GM10266 (cell line): ENCODE results near the gene ATP2A3.

Experiments
- DNase-seq: peaks from one replicate; pipeline ENCODE4 v3.0.0; 2012; ENCODE audit errors: extremely low spot score
- TF ChIP-seq, protein P1 (sequence below): IDR thresholded peaks from 2 replicates; pipeline ENCODE4 v1.5.1; 2012; ENCODE audit warnings: mild to moderate bottlenecking, low read depth; ENCODE audit not compliant: control insufficient read depth, insufficient read depth; ENCODE audit errors: missing control alignments

ATP2A3 gene

DNA sequence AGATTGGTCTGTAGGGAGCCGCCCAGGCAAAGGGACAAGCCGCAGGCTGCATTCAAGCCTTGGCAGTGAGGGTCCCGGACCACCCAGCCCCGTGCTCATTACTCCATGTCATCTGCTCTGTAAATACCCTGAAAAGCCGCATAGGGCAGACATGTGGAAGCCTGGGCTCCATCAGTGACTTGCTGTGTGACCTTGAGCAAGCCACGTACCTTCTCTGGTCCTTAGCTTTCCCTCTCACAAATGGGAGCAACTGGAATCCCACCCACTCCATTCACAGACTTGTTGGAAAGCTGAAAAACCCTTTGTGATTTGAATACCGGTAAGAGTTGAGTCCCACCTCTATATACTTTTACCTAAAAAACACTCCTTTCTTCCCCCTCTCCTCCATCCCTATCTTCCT, 83.3 kb downstream of the ATP2A3 start:
- no peak for DNase-seq
- TF ChIP-seq, protein P1, sequence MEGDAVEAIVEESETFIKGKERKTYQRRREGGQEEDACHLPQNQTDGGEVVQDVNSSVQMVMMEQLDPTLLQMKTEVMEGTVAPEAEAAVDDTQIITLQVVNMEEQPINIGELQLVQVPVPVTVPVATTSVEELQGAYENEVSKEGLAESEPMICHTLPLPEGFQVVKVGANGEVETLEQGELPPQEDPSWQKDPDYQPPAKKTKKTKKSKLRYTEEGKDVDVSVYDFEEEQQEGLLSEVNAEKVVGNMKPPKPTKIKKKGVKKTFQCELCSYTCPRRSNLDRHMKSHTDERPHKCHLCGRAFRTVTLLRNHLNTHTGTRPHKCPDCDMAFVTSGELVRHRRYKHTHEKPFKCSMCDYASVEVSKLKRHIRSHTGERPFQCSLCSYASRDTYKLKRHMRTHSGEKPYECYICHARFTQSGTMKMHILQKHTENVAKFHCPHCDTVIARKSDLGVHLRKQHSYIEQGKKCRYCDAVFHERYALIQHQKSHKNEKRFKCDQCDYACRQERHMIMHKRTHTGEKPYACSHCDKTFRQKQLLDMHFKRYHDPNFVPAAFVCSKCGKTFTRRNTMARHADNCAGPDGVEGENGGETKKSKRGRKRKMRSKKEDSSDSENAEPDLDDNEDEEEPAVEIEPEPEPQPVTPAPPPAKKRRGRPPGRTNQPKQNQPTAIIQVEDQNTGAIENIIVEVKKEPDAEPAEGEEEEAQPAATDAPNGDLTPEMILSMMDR: no peak

DNA sequence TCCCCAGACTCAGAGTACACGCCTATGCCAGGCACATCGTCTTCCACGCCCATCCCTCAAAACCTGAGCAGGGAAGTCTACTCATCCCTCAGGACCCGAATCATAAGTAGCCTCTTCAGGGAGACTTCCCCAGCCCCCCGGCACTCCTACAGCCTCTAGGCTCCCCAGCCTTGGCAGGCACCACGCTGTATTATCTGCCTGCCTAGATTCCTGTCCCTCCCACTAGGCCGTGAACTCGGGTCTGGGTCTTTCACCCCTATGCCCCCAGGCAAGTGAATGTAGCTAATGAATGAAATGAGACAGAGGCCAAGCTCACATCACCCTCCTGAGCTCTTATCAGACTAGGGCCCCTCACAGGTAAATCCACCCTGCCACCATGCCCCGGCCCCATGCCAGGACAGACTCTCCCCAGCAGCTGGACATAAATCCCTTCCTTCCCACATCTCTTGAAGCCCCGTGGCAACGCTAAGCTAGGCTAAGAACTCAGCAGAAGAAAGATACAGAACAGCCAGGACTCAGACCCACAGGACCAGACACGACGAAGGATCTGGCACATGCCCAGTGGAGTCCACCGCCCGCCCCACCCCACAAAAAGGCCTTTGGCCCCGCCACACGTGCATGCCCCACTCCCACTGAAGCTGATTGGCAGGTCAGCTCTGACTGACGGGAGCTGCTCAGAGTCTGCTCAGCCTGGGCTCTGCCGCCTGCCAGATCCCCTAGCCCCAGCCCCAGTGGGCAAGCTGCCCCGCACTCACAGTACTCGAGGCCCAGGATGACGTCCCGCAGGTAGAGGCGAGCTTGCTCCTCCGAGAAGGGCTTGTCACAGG, 84.4 kb downstream of the ATP2A3 start:
- TF ChIP-seq, protein P1: no peak
- no peak for DNase-seq

DNA sequence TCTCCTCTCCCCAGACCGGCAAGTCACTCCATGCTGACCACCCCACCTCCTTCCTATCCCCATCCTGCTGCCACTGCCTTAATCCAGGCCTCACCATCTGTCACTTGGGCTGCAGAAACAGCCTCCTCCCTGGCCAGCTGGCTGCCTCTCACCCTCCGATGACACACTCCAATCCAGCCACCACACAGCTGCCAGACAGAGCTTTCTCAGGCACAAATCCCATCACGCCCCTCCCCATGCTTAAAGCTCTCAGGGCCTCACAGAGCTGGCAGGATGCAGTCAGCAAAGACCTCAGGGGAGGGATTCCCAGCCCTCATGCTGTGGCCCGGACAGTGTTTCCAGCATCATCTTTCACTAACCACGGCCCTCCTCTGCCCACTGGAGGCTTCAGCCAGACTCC, 85.1 kb downstream of the ATP2A3 start:
- TF ChIP-seq, protein P1: no peak
- no peak for DNase-seq

DNA sequence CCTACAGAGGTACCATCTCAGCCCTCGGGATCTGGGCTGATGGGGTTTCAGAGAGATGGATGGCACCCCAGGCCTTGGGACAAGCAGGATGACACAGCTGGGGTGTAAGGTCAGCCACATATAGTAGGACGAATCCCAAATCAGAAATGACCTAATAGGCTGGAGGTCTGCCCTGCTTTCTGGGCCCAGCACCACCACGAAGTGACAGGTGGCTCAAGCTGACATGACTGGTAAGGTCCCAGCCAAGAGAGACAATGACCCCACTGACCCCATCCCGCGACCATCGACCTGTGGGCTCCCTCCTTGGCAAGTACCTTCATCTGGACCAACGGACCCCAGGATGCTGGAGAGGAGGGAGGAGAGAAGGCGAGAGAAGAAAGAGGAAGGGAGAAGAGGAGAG, 87.0 kb downstream of the ATP2A3 start:
- DNase-seq: no peak
- TF ChIP-seq, protein P1: no peak

DNA sequence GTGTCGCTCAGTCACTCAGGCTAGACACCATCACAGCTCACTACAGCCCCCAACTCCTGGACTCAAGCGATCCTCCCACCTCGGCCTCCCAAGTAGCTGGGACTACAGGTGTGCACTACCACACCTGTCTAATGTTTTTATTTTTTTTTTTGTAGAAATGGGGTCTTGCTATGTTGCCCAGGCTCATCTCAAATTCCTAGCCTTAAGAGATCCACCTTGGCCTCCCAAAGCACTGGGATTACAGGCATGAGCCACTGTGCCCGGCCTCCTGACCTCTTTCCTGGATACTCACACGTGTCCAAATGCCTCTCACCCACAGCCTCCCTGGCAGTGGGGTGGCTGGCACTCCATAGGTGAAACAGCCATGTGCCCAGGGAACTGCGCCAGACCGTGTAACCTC, 88.9 kb downstream of the ATP2A3 start:
- TF ChIP-seq, protein P1: no peak
- DNase-seq: no peak
